HepG2 (cell line): Measurements from ENCODE around the gene VAMP8. TPM values are rescaled to one million over a fixed set of nuclear protein-coding genes. Genes with fewer than 3 reads are reported as not detected.

Source experiments
- BRCA1 ChIP-seq: sonication (generic); formaldehyde crosslinking; IDR thresholded peaks from 2 replicates; pipeline ENCODE4 v1.4.0; 2020; ENCODE audit warnings: missing genetic modification reagents
- DMTF1 ChIP-seq: sonication (generic); formaldehyde crosslinking; IDR thresholded peaks from 2 replicates; pipeline ENCODE4 v1.4.0; 2020; ENCODE audit warnings: mild to moderate bottlenecking, missing genetic modification reagents
- MNT ChIP-seq: fragments of 450-650 bp; IDR thresholded peaks from 2 replicates; pipeline ENCODE4 v1.6.1; 2016
- MTF2 ChIP-seq: sonication (generic); formaldehyde crosslinking; IDR thresholded peaks from 2 replicates; pipeline ENCODE4 v1.5.0; 2020; ENCODE audit warnings: missing genetic modification reagents, borderline replicate concordance
- NONO ChIP-seq, 2 experiments: fragments of 450-650 bp in 1 of 2; sonication (generic) in 1 of 2; formaldehyde crosslinking in 1 of 2; IDR thresholded peaks in 1 of 2; conservative IDR thresholded peaks in 1 of 2; 2 replicates each; pipeline versions ENCODE4 v1.6.1 to v1.8.0; 2017 to 2022; ENCODE audit warnings: mild to moderate bottlenecking in 1 of 2, missing genetic modification reagents in 1 of 2, moderate library complexity in 1 of 2
- RFXANK ChIP-seq: IDR thresholded peaks from 2 replicates; pipeline ENCODE4 v1.6.1; 2016
- SALL1 ChIP-seq: sonication (generic); formaldehyde crosslinking; IDR thresholded peaks from 2 replicates; pipeline ENCODE4 v1.8.0; 2022; ENCODE audit warnings: mild to moderate bottlenecking, missing genetic modification reagents
- TRIM24 ChIP-seq: sonication (generic); formaldehyde crosslinking; IDR thresholded peaks from 2 replicates; pipeline ENCODE4 v1.8.0; 2022; ENCODE audit warnings: mild to moderate bottlenecking, missing genetic modification reagents
- ZBTB38 ChIP-seq: sonication (generic); formaldehyde crosslinking; IDR thresholded peaks from 2 replicates; pipeline ENCODE4 v1.5.1; 2020; ENCODE audit warnings: mild to moderate bottlenecking, missing genetic modification reagents
- ZFP36 ChIP-seq: fragments of 150-350 bp; IDR thresholded peaks from 2 replicates; pipeline ENCODE4 v1.6.1; 2018; ENCODE audit warnings: borderline replicate concordance, low read length, low read depth; ENCODE audit not compliant: partially characterized antibody
- ZFP62 ChIP-seq: sonication (generic); formaldehyde crosslinking; IDR thresholded peaks from 2 replicates; pipeline ENCODE4 v1.4.0; 2020; ENCODE audit warnings: missing genetic modification reagents
- ZNF572 ChIP-seq: sonication (generic); formaldehyde crosslinking; IDR thresholded peaks from 2 replicates; pipeline ENCODE4 v1.5.1; 2020; ENCODE audit warnings: mild to moderate bottlenecking, missing genetic modification reagents
- ZNF790 ChIP-seq: sonication (generic); formaldehyde crosslinking; IDR thresholded peaks from 2 replicates; pipeline ENCODE4 v1.8.0; 2022; ENCODE audit warnings: missing genetic modification reagents, mild to moderate bottlenecking, borderline replicate concordance
- polyA plus RNA-seq, 8 experiments: library from polyadenylated mRNA; depleted of rRNA in 3 of 8; stranded (reverse) in 7 of 8; unstranded in 1 of 8; fragments of >200 nt; fragmentation: Illumina TruSeq in 4 of 8; extraction: Trizol in 4 of 8; gene quantifications; 2 replicates each; pipeline versions ENCODE4 v1.2.1 to v1.2.3, GENCODE V29; 2011 to 2016; ENCODE audit warnings: low read depth in 4 of 8, missing spikeins in 1 of 8, mixed read lengths in 1 of 8; ENCODE audit not compliant: insufficient read depth in 1 of 8
- total RNA-seq, 5 experiments: library from RNA; depleted of rRNA; stranded (reverse); fragments of >200 nt; fragmentation: Illumina TruSeq; extraction: Trizol; gene quantifications; 2 replicates each; pipeline ENCODE4 v1.2.3, GENCODE V29; 2016; ENCODE audit warnings: low read depth in 1 of 5
- TF ChIP-seq, protein P1 (sequence below): IDR thresholded peaks from 2 replicates; pipeline ENCODE4 v1.6.1; 2012; ENCODE audit warnings: low read depth, low read length, improper control_type of control experiment
- TF ChIP-seq, protein P2 (sequence below): sonication (generic); formaldehyde crosslinking; IDR thresholded peaks from 2 replicates; pipeline ENCODE4 v1.5.0; 2020; ENCODE audit warnings: missing genetic modification reagents
- TF ChIP-seq, protein P3 (sequence below), 2 experiments: IDR thresholded peaks; 2 replicates each; pipeline ENCODE4 v1.6.1; 2011 to 2012; ENCODE audit warnings: low read length in 2 of 2, borderline replicate concordance in 1 of 2, low read depth in 1 of 2, mild to moderate bottlenecking in 1 of 2, moderate library complexity in 1 of 2

Gene VAMP8
- total and polyA plus RNA-seq, 2 of the 13 experiments (the other 11 are each of a cell fraction or from before 2014, with no cell fraction given): 83.3 to 157 TPM

DNA sequence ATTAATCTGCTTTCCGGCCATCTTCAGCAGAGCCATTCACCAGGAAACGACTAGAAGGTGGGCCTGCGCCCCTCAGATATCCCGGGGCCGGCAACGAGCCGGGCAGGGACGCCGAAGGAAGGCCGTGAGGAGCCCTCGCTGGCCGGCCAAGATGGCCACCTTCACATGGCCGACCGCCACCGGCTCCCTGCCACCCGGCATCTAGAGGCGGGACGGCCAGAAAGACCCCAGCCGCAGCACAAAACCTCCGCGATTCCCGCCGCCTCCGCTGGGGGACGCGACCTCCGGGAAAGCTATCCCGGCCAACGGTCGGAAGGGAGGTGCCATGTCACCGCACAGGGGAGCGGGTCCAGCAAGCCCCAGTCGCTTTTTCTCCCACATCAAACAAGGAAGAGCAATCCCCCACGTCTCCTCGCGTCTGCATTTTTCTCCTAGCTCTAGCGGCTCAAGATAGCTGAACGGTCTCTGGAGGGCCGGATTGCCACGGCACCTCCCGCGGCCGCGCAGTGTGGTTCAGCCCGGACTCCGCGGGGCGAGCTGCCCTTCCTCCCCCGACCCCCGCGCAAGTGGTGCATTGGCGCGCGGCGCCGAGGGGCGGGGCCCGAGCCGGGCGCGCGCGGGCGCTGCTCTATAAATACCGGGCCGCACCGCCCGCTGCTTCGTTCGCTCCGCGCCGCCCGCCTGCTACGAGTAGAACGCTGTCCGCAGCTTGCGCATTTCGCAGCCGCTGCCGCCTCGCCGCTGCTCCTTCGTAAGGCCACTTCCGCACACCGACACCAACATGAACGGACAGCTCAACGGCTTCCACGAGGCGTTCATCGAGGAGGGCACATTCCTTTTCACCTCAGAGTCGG lies 38.7 kb upstream of the VAMP8 start, which contains the start of gene MAT2A (continued):
- TF ChIP-seq MNT (no peak), TRIM24 (CRISPR knock-in tag) (no peak), MTF2 (CRISPR knock-in tag) (no peak; the same call in none of the 2 replicates), ZNF572 (CRISPR knock-in tag) (no peak), ZNF790 (CRISPR knock-in tag) (peak; percentile 99), DMTF1 (CRISPR knock-in tag) (0 out of 2 replicates have a peak, but pooled peaks have one; percentile 31), SALL1 (CRISPR knock-in tag) (peak; percentile 80), BRCA1 (CRISPR knock-in tag) (peak; percentile 69), RFXANK (CRISPR knock-in tag) (peak; percentile 66; the same call in 1 of the 2 replicates), ZBTB38 (CRISPR knock-in tag) (peak; percentile 77; the same call in 1 of the 2 replicates), NONO (IDR thresholded peaks at IDR 0.05) (no peak; the same call in 1 of the 2 replicates), NONO (CRISPR knock-in tag; conservative IDR thresholded peaks at IDR 0.05) (peak; percentile 94), ZFP36 (no peak), ZFP62 (CRISPR knock-in tag) (peak; percentile 82; the same call in 1 of the 2 replicates)
- TF ChIP-seq, protein P1, sequence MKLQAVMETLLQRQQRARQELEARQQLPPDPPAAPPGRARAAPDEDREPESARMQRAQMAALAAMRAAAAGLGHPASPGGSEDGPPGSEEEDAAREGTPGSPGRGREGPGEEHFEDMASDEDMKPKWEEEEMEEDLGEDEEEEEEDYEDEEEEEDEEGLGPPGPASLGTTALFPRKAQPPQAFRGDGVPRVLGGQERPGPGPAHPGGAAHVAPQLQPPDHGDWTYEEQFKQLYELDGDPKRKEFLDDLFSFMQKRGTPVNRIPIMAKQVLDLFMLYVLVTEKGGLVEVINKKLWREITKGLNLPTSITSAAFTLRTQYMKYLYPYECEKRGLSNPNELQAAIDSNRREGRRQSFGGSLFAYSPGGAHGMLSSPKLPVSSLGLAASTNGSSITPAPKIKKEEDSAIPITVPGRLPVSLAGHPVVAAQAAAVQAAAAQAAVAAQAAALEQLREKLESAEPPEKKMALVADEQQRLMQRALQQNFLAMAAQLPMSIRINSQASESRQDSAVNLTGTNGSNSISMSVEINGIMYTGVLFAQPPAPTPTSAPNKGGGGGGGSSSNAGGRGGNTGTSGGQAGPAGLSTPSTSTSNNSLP: peak; percentile 30; the same call in 1 of the 2 replicates
- TF ChIP-seq, protein P2, sequence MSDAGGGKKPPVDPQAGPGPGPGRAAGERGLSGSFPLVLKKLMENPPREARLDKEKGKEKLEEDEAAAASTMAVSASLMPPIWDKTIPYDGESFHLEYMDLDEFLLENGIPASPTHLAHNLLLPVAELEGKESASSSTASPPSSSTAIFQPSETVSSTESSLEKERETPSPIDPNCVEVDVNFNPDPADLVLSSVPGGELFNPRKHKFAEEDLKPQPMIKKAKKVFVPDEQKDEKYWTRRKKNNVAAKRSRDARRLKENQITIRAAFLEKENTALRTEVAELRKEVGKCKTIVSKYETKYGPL (CRISPR knock-in tag): peak; percentile 78; the same call in 1 of the 2 replicates
- TF ChIP-seq, protein P3, sequence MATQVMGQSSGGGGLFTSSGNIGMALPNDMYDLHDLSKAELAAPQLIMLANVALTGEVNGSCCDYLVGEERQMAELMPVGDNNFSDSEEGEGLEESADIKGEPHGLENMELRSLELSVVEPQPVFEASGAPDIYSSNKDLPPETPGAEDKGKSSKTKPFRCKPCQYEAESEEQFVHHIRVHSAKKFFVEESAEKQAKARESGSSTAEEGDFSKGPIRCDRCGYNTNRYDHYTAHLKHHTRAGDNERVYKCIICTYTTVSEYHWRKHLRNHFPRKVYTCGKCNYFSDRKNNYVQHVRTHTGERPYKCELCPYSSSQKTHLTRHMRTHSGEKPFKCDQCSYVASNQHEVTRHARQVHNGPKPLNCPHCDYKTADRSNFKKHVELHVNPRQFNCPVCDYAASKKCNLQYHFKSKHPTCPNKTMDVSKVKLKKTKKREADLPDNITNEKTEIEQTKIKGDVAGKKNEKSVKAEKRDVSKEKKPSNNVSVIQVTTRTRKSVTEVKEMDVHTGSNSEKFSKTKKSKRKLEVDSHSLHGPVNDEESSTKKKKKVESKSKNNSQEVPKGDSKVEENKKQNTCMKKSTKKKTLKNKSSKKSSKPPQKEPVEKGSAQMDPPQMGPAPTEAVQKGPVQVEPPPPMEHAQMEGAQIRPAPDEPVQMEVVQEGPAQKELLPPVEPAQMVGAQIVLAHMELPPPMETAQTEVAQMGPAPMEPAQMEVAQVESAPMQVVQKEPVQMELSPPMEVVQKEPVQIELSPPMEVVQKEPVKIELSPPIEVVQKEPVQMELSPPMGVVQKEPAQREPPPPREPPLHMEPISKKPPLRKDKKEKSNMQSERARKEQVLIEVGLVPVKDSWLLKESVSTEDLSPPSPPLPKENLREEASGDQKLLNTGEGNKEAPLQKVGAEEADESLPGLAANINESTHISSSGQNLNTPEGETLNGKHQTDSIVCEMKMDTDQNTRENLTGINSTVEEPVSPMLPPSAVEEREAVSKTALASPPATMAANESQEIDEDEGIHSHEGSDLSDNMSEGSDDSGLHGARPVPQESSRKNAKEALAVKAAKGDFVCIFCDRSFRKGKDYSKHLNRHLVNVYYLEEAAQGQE (IDR thresholded peaks at IDR 0.05; ENCODE audit: borderline replicate concordance in 1 of 2, low read depth in 1 of 2, low read length in 2 of 2): peak in 1 of 2 experiments; percentile 84; a peak in 2 of 4 replicates
